A549 (cell line): ENCODE data around the gene TSPAN15. TPM values are rescaled to one million over a fixed set of nuclear protein-coding genes. Genes with fewer than 3 reads are reported as not detected.
"Not testable (repeated sequence)": the region's sequence is repeated elsewhere in the genome, so short reads cannot be mapped to it uniquely, and the experiment has no call there.

Experiments used
- ATAC-seq, 2 experiments: fragments of 200-7000 bp in 1 of 2; fragments of >200 bp in 1 of 2; cut with Nextera tagmentation in 1 of 2; cut with Tn5 transposase in 1 of 2; 3 replicates each; pipeline versions ENCODE4 v1.8.0 to v1.9.1; 2018 to 2020; ENCODE audit warnings: mild to moderate bottlenecking in 1 of 2, moderate library complexity in 1 of 2
- CTCF ChIA-PET: fragments of 300-600 bp; sonication (Branson Sonifier 250); formaldehyde crosslinking; extraction: SDS; loops from one replicate; lab custom pipeline; 2021; ENCODE audit warnings: antibody characterized with exemption, inconsistent platforms; lab: Yijun Ruan, JAX
- POLR2A ChIA-PET: fragments of 350-600 bp; formaldehyde crosslinking; extraction: SDS; loops from one replicate; lab custom pipeline; 2021; ENCODE audit warnings: antibody characterized with exemption, inconsistent platforms; lab: Yijun Ruan, JAX
- DNase-seq, 2 experiments: peaks; one replicate each; pipeline versions ENCODE4 v3.0.0 to v3.0.0-alpha.2; 2011 to 2016; ENCODE audit warnings: low read depth in 1 of 2, low spot score in 1 of 2
- FAIRE-seq: peaks from 2 replicates; lab custom pipeline; 2011; peaks lifted over from hg19 to GRCh38; lab: Jason Lieb, UNC
- H3K27ac ChIP-seq, 2 experiments: fragments of >200 bp; sonication (Bioruptor Twin); formaldehyde crosslinking; 3 replicates each; pipeline ENCODE4 v1.5.1; 2016 to 2017
- H3K4me1 ChIP-seq: fragments of >200 bp; sonication (Bioruptor Twin); formaldehyde crosslinking; 3 replicates; pipeline ENCODE4 v1.6.1; 2016
- H3K4me2 ChIP-seq: fragments of >200 bp; sonication (Bioruptor Twin); formaldehyde crosslinking; 3 replicates; pipeline ENCODE4 v1.6.1; 2016
- H3K4me3 ChIP-seq: fragments of >200 bp; sonication (Bioruptor Twin); formaldehyde crosslinking; 3 replicates; pipeline ENCODE4 v1.5.1; 2016
- H3K9me3 ChIP-seq: fragments of >200 bp; sonication (Bioruptor Twin); formaldehyde crosslinking; 3 replicates; pipeline ENCODE4 v1.6.1; 2016
- CBX2 ChIP-seq: fragments of 200-600 bp; sonication (generic); IDR thresholded peaks from 2 replicates; pipeline ENCODE4 v1.6.1; 2016; ENCODE audit warnings: low read depth, mild to moderate bottlenecking, borderline replicate concordance
- CHD4 ChIP-seq: fragments of 200-600 bp; sonication (generic); IDR thresholded peaks from 2 replicates; pipeline ENCODE4 v1.6.1; 2016; ENCODE audit warnings: antibody characterized with exemption, mild to moderate bottlenecking, borderline replicate concordance
- CTCF ChIP-seq: fragments of >200 bp; sonication (Bioruptor Twin); formaldehyde crosslinking; IDR thresholded peaks from 3 replicates; pipeline ENCODE4 v1.5.1; 2016
- ESRRA ChIP-seq: fragments of 150-350 bp; IDR thresholded peaks from 2 replicates; pipeline ENCODE4 v1.6.1; 2014; ENCODE audit warnings: mild to moderate bottlenecking, low read length, borderline replicate concordance
- FOSL2 ChIP-seq, 2 experiments: fragments of 450-650 bp in 1 of 2; fragments of >200 bp in 1 of 2; sonication (Bioruptor Twin) in 1 of 2; formaldehyde crosslinking; IDR thresholded peaks; 2 replicates each; pipeline versions ENCODE4 v1.5.0 to v1.6.1; 2016 to 2020; ENCODE audit warnings: mild to moderate bottlenecking in 1 of 2, moderate library complexity in 1 of 2
- FOXS1 ChIP-seq: fragments of 250-450 bp; sonication (Bioruptor Pico); IDR thresholded peaks from 2 replicates; pipeline ENCODE4 v1.5.0; 2020; ENCODE audit warnings: mild to moderate bottlenecking, moderate library complexity
- HMGXB4 ChIP-seq: fragments of 250-450 bp; sonication (Bioruptor Pico); IDR thresholded peaks from 2 replicates; pipeline ENCODE4 v1.5.0; 2021; ENCODE audit warnings: mild to moderate bottlenecking, moderate library complexity, borderline replicate concordance
- JUN ChIP-seq, 2 experiments: fragments of >200 bp; sonication (Bioruptor Twin); formaldehyde crosslinking; IDR thresholded peaks; 2 replicates in 1 of 2; 3 replicates in 1 of 2; pipeline ENCODE4 v1.6.1; 2016 to 2017
- KDM1A ChIP-seq: fragments of 200-600 bp; sonication (generic); IDR thresholded peaks from 2 replicates; pipeline ENCODE4 v1.6.1; 2016; ENCODE audit warnings: low read depth, mild to moderate bottlenecking
- MAFK ChIP-seq: fragments of 450-650 bp; IDR thresholded peaks from 2 replicates; pipeline ENCODE4 v1.6.1; 2014; ENCODE audit not compliant: partially characterized antibody
- MAX ChIP-seq: IDR thresholded peaks from 2 replicates; pipeline ENCODE4 v1.6.1; 2012
- NPAS2 ChIP-seq: fragments of 250-450 bp; sonication (Bioruptor Pico); IDR thresholded peaks from 2 replicates; pipeline ENCODE4 v1.8.0; 2022; ENCODE audit warnings: mild to moderate bottlenecking, moderate library complexity, borderline replicate concordance
- POLR2A ChIP-seq: IDR thresholded peaks from 2 replicates; pipeline ENCODE4 v1.6.1; 2012; ENCODE audit warnings: mild to moderate bottlenecking, low read length
- RARB ChIP-seq: fragments of 250-450 bp; sonication (Bioruptor Pico); IDR thresholded peaks from 2 replicates; pipeline ENCODE4 v1.8.0; 2021; ENCODE audit warnings: mild to moderate bottlenecking, moderate library complexity
- RNF2 ChIP-seq: fragments of 200-600 bp; sonication (generic); IDR thresholded peaks from 2 replicates; pipeline ENCODE4 v1.6.1; 2016; ENCODE audit warnings: low read depth, mild to moderate bottlenecking, antibody characterized with exemption, moderate library complexity, borderline replicate concordance
- SMC3 ChIP-seq: fragments of >200 bp; sonication (Bioruptor Twin); formaldehyde crosslinking; IDR thresholded peaks from 3 replicates; pipeline ENCODE4 v1.6.1; 2018; ENCODE audit warnings: inconsistent platforms
- TFCP2L1 ChIP-seq: fragments of 250-450 bp; sonication (Bioruptor Pico); IDR thresholded peaks from 2 replicates; pipeline ENCODE4 v1.5.0; 2021; ENCODE audit warnings: mild to moderate bottlenecking
- USF2 ChIP-seq: fragments of 450-650 bp; IDR thresholded peaks from 2 replicates; pipeline ENCODE4 v1.6.1; 2014; ENCODE audit warnings: antibody characterized with exemption
- ZC3H11A ChIP-seq: fragments of 450-650 bp; IDR thresholded peaks from 2 replicates; pipeline ENCODE4 v1.6.1; 2014; ENCODE audit warnings: antibody characterized with exemption, mild to moderate bottlenecking
- ZFP36 ChIP-seq: fragments of 450-650 bp; IDR thresholded peaks from 2 replicates; pipeline ENCODE4 v1.6.1; 2014; ENCODE audit warnings: borderline replicate concordance; ENCODE audit not compliant: partially characterized antibody
- WGBS: methylation state at CpG from one replicate; pipeline ENCODE4 v1.1.6; 2017; ENCODE audit errors: missing lambda C conversion rate; 5-methylcytosine and 5-hydroxymethylcytosine counted together
- polyA plus RNA-seq, 4 experiments: library from polyadenylated mRNA; depleted of rRNA in 3 of 4; stranded (reverse); fragments of >200 nt; fragmentation: RNase III in 1 of 4; extraction: RNeasy Plus Mini Kit Qiagen cat#74134 plus additional on column Dnase treatment in 1 of 4; gene quantifications; 2 replicates in 3 of 4; 3 replicates in 1 of 4; pipeline ENCODE4 v1.2.3, GENCODE V29; 2011 to 2017

Gene TSPAN15
- polyA plus RNA-seq, 2 of the 4 experiments (the other 2 are of a cell fraction): 49.3 to 89.6 TPM

GRCh38 chr10:69486922-69487730 is 35.9 kb downstream of the TSPAN15 start:
- ChIA-PET POLR2A (no interaction called here), CTCF (interaction anchor here (0.9 to 4.6 kb wide), 5 partner anchors 10 to 59 kb away, joined by 3 to 25 read pairs (median 6); no protein-coding TSS in a partner anchor)
- no peak overlapping the region for H3K27ac ChIP-seq
- no peak for ATAC-seq
- WGBS: 88% methylated on average over 9 of the region's 9 CpGs
- no peak for DNase-seq
- FAIRE-seq: no peak
- H3K4me2 ChIP-seq: no peak overlapping the region
- no peaks in the 10 kb centered on the region for H3K4me1 ChIP-seq
- no peaks in the 10 kb centered on the region for H3K9me3 ChIP-seq
- TF ChIP-seq RARB (CRISPR knock-in tag): no peak
- TF ChIP-seq ZFP36: no peak
- no peak for TF ChIP-seq HMGXB4 (CRISPR knock-in tag)
- TF ChIP-seq MAX: no peak
- no peak for TF ChIP-seq ESRRA
- TF ChIP-seq NPAS2 (CRISPR knock-in tag): no peak
- TF ChIP-seq FOXS1 (CRISPR knock-in tag): no peak
- no peak for TF ChIP-seq FOSL2 (IDR thresholded peaks at IDR 0.05)
- TF ChIP-seq FOSL2 (CRISPR knock-in tag; IDR thresholded peaks at IDR 0.05): no peak
- no peak for TF ChIP-seq RNF2
- no peak for TF ChIP-seq MAFK
- TF ChIP-seq CBX2: no peak
- no peak for TF ChIP-seq KDM1A
- H3K4me3 ChIP-seq: no peak overlapping the region

GRCh38 chr10:69488149-69488844 is 37.0 kb downstream of the TSPAN15 start:
- POLR2A ChIA-PET, FAIRE-seq, ATAC-seq, H3K4me2 ChIP-seq, H3K9me3 ChIP-seq, DNase-seq, H3K4me1 ChIP-seq, H3K4me3 ChIP-seq, H3K27ac ChIP-seq: not testable (repeated sequence)
- 90% methylated on average over 4 of the region's 4 CpGs for WGBS
- peak; percentile 85 for TF ChIP-seq ZFP36
- CTCF ChIA-PET: interaction anchor here (0.9 kb wide), 1 partner anchor 19 kb away, joined by 4 read pairs; no protein-coding TSS in a partner anchor

- ATAC-seq, H3K4me1 ChIP-seq, FAIRE-seq, DNase-seq, H3K4me2 ChIP-seq, H3K9me3 ChIP-seq, H3K4me3 ChIP-seq, POLR2A ChIA-PET, H3K27ac ChIP-seq: not testable (repeated sequence)
- WGBS: 91% methylated on average over 6 of the region's 6 CpGs
- CTCF ChIA-PET: interaction anchor here (0.9 kb wide), 1 partner anchor 19 kb away, joined by 4 read pairs; no protein-coding TSS in a partner anchor
These were observed 37.6 kb downstream of the TSPAN15 start for GRCh38 chr10:69488856-69489255.

- DNase-seq (no peak), ATAC-seq (no peak), FAIRE-seq (no peak)
- WGBS: 90% methylated on average over 9 of the region's 9 CpGs
- no peak overlapping the region for H3K27ac ChIP-seq
- H3K4me3 ChIP-seq: no peak overlapping the region
- H3K9me3 ChIP-seq: no peaks in the 10 kb centered on the region
- no peak overlapping the region for H3K4me2 ChIP-seq
- H3K4me1 ChIP-seq: no peaks in the 10 kb centered on the region
- CTCF ChIA-PET: interaction anchor here (0.6 to 1.2 kb wide), 2 partner anchors 18 to 34 kb away, joined by 3 to 4 read pairs; no protein-coding TSS in a partner anchor
- POLR2A ChIA-PET: no interaction called here
- TF ChIP-seq SMC3: no peak
- no peak for TF ChIP-seq CHD4
- TF ChIP-seq FOSL2 (IDR thresholded peaks at IDR 0.05): no peak
- no peak for TF ChIP-seq FOSL2 (CRISPR knock-in tag; IDR thresholded peaks at IDR 0.05)
- no peak for TF ChIP-seq JUN (IDR thresholded peaks at IDR 0.05)
- TF ChIP-seq USF2: no peak
- no peak for TF ChIP-seq KDM1A
- TF ChIP-seq RARB (CRISPR knock-in tag): no peak
- TF ChIP-seq FOXS1 (CRISPR knock-in tag): no peak
- no peak for TF ChIP-seq NPAS2 (CRISPR knock-in tag)
- TF ChIP-seq ZC3H11A: no peak
- no peak for TF ChIP-seq TFCP2L1 (CRISPR knock-in tag)
- TF ChIP-seq POLR2A: no peak
- TF ChIP-seq CTCF: no peak
These were observed 38.3 kb downstream of the TSPAN15 start for GRCh38 chr10:69489506-69490090.
